ENCODE data around the gene HDAC5.

DNA sequence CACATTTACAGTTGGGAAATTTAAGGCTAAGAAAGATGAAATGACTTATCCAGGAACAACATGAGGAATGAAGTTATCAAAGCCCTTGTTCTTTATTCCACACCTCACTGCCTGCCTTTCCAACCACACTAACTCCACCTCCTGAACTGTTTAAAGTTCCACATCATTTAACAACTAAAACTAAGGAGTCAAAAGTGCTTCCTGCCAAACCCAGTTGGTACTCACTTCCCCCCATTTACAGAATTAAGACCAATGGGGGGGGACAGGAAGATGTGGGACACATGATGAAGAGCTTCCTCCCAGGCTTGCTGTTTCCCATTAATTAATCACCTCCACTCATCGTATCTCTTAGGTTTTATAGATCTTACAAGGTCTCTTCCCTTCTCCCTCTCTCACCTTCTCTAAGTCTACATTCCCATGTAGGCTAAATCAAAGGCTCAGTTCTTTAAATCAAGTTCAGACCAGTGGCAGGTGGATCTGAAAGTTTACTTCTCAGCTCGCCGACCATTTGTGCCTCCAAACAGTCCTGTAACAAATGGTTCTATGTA, 89.5 kb downstream of the HDAC5 start:
- TF ChIP-seq CTCF (IDR thresholded peaks at IDR 0.05; ENCODE audit: low read depth, low read length, poor library complexity, severe bottlenecking) (no peak), EZH2phosphoT487 (IDR thresholded peaks at IDR 0.05; ENCODE audit: borderline replicate concordance, low read length) (no peak)
